BE2C (cell line): ENCODE data around the gene IL36B.

Experiments used
- DNase-seq: peaks from one replicate; pipeline ENCODE4 v3.0.0-alpha.2; 2020
- H3K27me3 ChIP-seq: fragments of 250-450 bp; sonication (Bioruptor Pico); 2 replicates; pipeline ENCODE4 v1.5.1; 2020; ENCODE audit warnings: mild to moderate bottlenecking
- H3K36me3 ChIP-seq: fragments of 250-450 bp; sonication (Bioruptor Pico); 2 replicates; pipeline ENCODE4 v1.5.1; 2020; ENCODE audit warnings: mild to moderate bottlenecking
- H3K4me1 ChIP-seq: fragments of 250-450 bp; sonication (Bioruptor Pico); 2 replicates; pipeline ENCODE4 v1.5.1; 2020
- H3K4me3 ChIP-seq: 2 replicates; pipeline ENCODE4 v1.5.1; 2011; ENCODE audit warnings: low read depth, low read length
- H3K9me3 ChIP-seq: fragments of 250-450 bp; sonication (Bioruptor Pico); 2 replicates; pipeline ENCODE4 v1.5.1; 2020
- TF ChIP-seq, protein P1 (sequence below): IDR thresholded peaks from 2 replicates; pipeline ENCODE4 v1.5.1; 2012; ENCODE audit warnings: mild to moderate bottlenecking, low read depth, low read length

IL36B gene

DNA sequence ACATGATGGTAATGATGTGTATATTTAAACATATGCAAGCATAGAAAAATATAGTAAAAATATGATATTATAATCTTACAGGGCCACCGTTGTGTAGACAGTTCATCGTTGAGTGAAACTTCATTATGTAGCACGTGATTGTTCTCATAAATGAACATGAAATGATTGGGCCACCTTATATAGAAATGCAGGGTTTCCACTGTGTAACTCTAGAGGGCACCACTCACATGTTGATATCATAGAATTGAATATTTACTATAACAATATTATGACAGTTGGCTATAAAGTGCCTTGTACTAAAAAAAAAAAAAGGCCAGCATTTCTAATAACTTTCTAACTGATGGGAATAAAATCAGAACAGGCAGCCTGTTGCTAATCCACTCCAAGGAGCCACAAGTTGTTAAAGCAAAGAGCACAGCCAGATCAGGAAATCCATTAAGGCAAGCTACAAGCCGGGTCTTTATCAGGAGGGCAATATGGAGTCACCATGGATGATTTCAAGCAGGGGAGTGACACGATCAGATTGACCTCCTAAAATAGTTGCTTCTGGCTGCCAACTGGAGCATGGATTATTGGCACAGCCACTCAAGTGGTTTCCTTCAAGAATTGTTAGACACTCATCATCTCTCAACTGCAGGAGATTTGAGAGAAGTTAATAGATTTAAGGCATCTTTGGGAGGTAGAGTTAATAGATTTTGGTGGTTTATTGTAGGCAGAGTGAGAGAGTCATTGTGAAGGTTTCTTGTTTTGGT is 31.8 kb upstream of the IL36B start:
- Histone ChIP-seq H3K27me3 (no peaks in the 10 kb centered on the region), H3K36me3 (no peaks in the 10 kb centered on the region), H3K9me3 (no peaks in the 10 kb centered on the region), H3K4me1 (no peaks in the 10 kb centered on the region), H3K4me3 (no peak overlapping the region)
- DNase-seq, result no peak
- TF ChIP-seq, protein P1, sequence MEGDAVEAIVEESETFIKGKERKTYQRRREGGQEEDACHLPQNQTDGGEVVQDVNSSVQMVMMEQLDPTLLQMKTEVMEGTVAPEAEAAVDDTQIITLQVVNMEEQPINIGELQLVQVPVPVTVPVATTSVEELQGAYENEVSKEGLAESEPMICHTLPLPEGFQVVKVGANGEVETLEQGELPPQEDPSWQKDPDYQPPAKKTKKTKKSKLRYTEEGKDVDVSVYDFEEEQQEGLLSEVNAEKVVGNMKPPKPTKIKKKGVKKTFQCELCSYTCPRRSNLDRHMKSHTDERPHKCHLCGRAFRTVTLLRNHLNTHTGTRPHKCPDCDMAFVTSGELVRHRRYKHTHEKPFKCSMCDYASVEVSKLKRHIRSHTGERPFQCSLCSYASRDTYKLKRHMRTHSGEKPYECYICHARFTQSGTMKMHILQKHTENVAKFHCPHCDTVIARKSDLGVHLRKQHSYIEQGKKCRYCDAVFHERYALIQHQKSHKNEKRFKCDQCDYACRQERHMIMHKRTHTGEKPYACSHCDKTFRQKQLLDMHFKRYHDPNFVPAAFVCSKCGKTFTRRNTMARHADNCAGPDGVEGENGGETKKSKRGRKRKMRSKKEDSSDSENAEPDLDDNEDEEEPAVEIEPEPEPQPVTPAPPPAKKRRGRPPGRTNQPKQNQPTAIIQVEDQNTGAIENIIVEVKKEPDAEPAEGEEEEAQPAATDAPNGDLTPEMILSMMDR, result no peak; the same call in 1 of the 2 replicates

DNA sequence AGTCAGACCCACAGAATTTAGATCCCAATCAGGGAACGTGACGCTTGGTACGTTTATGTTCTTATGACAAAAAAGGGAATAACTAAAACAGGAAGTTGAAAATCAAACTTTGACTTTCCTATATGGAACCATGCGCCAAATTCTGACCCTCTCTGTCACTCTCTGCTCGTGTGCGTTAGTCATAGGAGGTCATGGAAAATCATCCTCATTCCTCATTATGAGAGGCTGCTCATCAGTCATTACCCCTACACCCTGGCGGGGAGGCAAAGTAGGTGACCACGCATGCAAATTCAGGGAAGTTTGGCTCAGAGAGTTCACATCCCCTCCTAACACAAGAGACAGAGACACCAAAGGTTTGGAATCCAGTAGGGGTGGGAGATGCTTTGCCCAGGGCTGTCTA is 30.6 kb upstream of the IL36B start:
- no peak overlapping the region for H3K4me3 ChIP-seq
- H3K36me3 ChIP-seq, result no peaks in the 10 kb centered on the region
- H3K27me3 ChIP-seq, result no peaks in the 10 kb centered on the region
- no peaks in the 10 kb centered on the region for H3K9me3 ChIP-seq
- TF ChIP-seq, protein P1, result no peak
- no peaks in the 10 kb centered on the region for H3K4me1 ChIP-seq
- DNase-seq, result no peak

DNA sequence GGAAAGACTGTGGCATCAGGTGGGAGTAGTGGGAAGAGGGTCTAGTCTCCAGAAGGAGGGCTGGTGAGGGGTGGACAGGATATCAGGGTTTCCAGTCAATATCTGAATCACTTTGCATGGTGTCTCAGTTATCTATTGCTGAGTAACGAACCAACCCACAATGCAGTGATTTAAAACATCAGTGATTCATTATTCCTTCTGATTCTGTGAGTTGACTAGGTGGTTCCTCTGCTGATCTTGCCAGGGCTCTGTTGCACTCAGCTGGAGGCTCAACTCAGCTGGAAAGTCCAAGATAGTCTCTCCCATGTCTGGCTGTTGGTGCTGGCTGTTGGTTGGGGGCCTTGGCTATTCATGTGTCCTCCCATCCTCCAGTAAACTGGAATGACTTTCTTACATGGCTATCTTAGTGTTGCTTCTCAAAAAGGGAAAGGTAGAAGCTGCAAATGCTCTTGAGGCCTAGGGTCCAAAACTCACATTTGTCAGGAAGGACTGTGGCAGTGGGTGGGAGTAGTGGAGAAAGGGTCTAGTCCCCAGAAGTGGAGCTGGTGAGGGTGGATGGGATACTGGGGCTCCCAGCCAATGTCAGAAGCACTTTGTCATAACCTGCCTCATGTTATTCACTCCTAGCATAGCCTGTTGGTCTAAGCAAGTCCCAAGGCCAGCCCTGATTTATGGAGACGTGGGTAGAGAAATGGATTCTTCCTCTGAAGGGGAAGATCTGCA is 29.0 kb upstream of the IL36B start:
- no peak for DNase-seq
- H3K9me3 ChIP-seq, result no peaks in the 10 kb centered on the region
- H3K36me3 ChIP-seq, result no peaks in the 10 kb centered on the region
- TF ChIP-seq, protein P1, result no peak
- H3K27me3 ChIP-seq, result no peaks in the 10 kb centered on the region
- no peak overlapping the region for H3K4me3 ChIP-seq
- no peaks in the 10 kb centered on the region for H3K4me1 ChIP-seq

DNA sequence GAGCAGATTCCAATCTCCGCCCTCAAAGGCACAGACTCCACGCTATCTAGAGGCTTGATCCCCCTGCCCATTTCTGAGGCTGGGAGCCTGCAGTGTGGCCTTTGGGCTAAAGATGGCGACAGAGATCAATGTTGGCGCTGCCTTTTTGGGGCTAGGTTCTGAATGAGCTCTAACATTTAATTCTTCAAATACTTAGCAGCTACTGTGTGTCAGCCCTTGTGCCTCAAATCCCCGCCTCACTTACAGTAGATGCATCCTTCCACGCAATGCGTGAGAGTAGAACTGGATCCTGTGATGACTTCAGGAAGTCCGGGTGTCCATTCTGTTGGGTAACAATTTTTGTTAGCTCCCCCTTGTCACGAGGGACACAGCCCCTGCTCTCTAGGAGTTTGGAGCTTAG is 27.5 kb upstream of the IL36B start:
- DNase-seq, result peak; percentile 15
- H3K9me3 ChIP-seq, result no peaks in the 10 kb centered on the region
- H3K4me3 ChIP-seq, result no peak overlapping the region
- H3K27me3 ChIP-seq, result no peaks in the 10 kb centered on the region
- TF ChIP-seq, protein P1, result peak; percentile 57
- no peaks in the 10 kb centered on the region for H3K4me1 ChIP-seq
- no peaks in the 10 kb centered on the region for H3K36me3 ChIP-seq

DNA sequence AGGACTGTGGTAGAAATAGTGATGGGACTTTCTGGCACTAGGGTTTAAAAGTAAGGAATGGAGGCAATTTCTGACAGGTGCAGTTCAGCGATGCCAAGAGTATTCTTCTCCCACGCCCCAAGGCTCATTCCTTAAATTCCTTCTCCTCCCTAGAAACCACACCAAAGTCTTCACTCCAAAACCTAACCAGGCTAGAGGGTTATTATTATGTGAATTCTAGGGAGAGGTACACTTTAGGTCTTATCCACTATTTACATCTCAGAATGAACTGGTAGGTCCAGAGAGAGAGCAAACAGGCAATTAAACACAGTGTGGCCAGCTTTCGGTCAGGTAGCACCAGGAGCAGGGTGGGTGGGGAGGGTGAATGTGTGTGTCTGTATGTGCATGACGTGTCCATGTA is 26.5 kb upstream of the IL36B start:
- Histone ChIP-seq H3K9me3 (no peaks in the 10 kb centered on the region), H3K4me3 (no peak overlapping the region), H3K4me1 (no peaks in the 10 kb centered on the region), H3K27me3 (no peaks in the 10 kb centered on the region), H3K36me3 (no peaks in the 10 kb centered on the region)
- TF ChIP-seq, protein P1, result no peak
- DNase-seq, result no peak

DNA sequence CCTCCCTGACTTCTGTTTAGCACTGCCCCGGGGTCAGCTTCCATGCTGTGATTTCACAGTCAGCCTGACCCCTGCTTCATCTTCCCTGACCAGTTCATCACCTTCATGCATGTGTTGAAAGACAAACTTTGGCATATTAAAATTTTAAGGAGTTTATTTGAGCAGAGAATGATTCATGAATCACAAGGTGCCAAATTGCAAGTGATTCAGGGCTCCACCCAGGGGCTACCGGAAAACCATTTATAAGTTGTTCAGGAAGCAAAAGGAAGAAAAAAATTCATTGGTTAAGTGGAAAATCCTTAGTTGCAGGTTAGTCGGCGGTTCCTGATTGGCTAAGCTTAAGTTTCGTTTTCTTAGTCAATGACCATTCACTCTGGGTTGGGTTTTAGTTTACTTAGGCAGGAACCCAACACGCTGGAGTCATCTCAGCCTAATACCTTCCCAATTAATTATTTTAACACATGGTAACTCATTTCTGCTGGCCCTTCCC is 25.7 kb upstream of the IL36B start:
- Histone ChIP-seq H3K27me3 (no peaks in the 10 kb centered on the region), H3K9me3 (no peaks in the 10 kb centered on the region), H3K4me1 (no peaks in the 10 kb centered on the region), H3K4me3 (no peak overlapping the region), H3K36me3 (no peaks in the 10 kb centered on the region)
- no peak for DNase-seq
- TF ChIP-seq, protein P1, result no peak
